HG03060 (cell line): ENCODE results near the gene NUCB1.
"Not testable (repeated sequence)": the region's sequence is repeated elsewhere in the genome, so short reads cannot be mapped to it uniquely, and the experiment has no call there.

ENCODE experiments used
- ATAC-seq: cut with Tn5 transposase; IDR thresholded peaks from one replicate; pipeline ENCODE4 v1.9.1; 2021; ENCODE audit warnings: low read depth, moderate number of reproducible peaks; ENCODE audit not compliant: unreplicated experiment

Gene NUCB1

DNA sequence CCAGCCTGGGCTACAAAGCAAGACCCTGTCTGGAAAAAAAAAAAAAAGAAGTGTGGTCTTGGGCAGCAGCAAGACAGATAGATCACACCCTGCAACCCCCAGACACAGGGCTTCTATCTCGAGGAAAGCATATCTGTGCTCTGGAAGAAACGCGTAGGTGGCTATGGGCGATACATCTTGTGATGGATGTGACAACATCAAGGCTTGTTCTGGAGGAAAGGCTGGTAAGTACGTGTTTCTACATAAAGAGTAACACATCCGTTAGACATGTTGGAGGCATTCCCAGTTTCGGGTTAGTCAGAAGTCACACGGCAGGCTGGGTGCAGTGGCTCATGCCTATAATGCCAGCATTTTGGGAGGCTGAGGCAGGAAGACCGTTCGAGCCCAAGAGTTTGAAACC is 26.8 kb downstream of the NUCB1 start:
- no peak for ATAC-seq

DNA sequence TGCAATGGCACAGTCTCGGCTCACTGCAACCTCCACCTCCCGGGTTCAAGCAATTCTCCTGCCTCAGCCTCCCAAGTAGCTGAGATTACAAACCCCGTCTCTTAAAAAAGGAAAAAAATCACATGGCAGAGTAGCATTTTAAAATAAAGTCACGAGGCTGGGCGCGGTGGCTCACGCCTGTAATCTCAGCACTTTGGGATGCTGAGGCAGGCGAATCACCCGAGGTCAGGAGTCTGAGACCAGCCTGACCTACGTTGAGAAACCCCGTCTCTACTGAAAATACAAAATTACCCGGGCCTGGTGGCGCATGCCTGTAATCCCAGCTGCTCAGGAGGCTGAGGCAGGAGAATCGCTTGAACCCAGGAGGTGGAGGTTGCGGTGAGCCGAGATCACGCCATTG is 27.6 kb downstream of the NUCB1 start:
- ATAC-seq: not testable (repeated sequence)

DNA sequence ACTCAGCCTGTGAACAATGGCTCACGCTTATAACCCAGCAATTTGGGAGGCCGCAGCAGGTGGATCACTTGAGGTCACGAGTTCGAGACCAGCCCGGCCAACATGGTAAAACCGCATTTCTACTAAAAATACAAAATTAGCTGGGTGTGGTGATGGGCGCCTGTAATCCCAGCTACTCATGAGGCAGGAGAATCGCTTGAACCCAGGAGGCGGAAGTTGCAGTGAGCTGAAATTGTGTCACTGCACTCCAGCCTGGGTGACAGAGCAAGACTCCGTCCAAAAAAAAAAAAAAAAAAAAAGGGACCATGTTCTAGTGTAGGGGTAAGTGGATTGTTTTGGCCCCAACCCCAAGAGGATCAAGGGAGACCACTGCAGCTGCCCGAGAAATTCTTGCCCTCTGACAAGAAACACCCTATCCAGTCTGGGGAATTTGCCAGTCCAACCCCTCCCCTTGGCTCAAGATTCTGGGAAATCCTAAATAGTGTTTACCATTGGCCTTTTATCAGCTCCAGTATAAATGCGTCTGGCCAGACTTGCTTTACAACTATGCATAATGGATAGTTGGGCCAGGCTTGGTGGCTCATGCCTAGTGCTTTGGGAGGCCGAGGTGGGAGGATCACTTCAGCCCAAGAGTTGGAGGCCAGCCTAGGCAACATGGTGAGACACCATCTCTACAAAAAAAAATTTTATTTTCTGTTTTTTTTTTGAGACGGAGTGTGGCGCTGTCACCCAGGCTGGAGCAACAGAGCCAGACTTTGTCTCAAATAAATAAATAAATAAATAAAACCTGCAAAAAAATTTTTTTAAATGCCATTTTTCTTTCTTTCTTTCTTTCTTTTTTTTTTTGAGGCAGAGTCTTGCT is 28.3 kb downstream of the NUCB1 start:
- ATAC-seq: no peak

DNA sequence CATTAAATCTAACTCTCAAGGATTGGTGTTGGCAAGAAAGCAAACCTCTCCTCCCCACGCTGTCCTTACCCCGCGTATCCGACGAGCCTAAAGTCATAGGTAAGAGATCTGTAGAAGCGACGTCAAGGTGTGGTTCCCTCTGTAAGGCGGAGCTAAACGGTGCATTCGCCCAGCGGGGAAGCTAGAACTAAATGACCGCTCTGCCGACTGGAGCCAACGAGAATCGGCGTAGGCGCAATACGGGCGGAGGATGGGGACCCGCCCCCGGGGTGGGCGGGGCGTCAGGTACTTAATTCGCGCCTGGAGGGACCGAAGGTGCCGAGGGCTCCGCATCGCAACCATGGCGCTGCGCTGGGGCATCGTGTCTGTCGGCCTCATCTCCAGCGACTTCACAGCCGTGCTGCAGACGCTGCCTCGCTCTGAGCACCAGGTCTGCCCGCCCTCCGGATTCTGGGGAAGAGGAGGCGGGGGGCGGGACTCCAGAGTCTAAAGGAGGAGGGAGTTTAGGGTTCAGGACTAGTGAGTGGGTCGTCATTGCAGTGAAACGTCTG is 33.3 kb downstream of the NUCB1 start, which contains the start of gene DHDH:
Gene DHDH (plus strand): TSS at position 318 of the 551 bp plus-strand sequence. CDS start 23 bp downstream, at position 341.
- ATAC-seq: no peak

DNA sequence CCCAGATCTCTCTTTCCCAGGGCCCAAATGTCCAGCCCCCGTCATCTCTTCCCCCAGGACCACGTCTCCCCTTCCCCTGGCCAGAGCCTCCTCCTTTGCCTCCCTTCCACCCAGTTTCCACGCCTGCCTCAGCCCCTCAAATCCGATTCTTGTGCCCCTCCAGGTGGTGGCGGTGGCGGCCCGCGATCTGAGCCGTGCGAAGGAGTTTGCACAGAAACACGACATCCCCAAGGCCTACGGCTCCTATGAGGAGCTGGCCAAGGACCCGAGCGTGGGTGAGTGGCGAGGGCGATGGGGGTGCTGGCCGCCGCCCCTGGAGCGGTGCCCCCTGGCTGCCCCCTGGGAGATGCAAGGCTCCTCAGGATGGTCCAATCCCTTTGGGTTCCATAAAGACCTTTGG is 34.7 kb downstream of the NUCB1 start:
- ATAC-seq: no peak

DNA sequence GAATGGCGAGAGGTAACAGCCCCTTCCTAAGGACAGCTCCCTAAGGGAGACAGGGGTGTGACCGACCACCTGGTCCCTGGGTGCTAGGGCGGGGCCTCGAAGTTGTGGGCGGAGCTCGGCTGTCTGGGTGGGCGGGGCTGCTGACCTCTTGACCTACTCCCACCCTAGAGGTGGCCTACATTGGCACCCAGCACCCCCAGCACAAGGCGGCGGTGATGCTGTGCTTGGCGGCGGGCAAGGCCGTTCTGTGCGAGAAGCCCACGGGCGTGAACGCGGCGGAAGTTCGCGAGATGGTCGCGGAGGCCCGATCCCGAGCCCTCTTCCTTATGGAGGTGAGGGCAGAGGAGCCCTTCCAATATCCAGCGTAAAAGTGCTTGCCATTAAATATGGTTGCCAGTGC is 35.8 kb downstream of the NUCB1 start:
- ATAC-seq: no peak

DNA sequence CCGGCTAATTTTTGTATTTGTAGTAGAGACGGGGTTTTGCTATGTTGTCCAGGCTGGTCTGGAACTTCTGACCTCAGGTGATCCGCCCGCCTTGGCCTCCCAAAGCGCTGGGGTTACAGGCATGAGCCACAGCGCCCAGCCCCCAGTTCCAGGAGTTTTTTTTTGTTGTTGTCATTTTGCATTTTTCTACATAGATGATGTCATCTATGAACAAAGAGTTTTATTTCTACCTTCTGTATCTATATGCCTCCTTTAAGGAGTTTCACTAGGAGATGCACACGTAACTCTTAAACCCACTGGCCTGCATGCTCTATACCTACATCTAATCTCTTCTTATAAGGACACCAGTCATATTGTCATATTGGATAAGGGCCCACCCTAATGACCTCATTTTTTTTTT is 38.1 kb downstream of the NUCB1 start:
- no peak for ATAC-seq

DNA sequence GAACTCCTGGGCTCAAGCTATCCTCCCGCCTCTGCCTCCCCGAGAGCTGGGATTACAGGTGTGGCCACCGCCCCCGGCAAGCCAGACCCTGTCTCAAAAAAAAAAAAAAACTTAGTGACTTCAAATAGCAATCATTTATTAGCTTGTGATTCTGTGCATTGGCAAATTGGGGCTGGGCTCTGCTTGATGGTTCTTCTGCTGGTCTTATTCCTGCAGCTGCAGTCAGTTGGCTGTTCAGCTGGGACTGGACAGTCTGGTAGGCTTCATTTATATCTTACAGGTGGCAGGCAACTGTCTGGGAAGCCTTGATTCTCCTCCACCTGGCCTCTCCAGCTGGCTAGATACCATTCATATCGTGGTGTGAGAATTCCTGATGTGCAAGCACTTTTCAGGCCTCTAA is 40.8 kb downstream of the NUCB1 start:
- no peak for ATAC-seq

DNA sequence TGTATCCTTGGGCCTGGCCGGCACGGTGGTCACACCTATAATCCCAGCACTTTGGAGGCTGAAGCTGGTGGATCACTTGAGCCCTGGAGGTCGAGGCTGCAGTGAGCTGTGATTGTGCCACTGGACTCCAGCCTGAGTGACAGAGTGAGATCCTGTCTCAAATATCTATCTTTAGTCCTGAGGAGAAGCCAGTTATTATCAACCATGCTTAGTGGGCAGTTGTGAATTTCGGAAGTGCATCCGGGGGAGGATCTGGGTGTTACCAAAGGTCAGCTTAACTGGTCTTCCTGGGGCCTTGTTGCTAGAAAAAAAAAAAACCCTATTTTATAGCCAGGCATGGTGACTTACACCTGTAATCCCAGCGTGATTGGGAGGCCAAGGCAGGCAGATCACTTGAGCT is 43.0 kb downstream of the NUCB1 start:
- ATAC-seq: no peak

DNA sequence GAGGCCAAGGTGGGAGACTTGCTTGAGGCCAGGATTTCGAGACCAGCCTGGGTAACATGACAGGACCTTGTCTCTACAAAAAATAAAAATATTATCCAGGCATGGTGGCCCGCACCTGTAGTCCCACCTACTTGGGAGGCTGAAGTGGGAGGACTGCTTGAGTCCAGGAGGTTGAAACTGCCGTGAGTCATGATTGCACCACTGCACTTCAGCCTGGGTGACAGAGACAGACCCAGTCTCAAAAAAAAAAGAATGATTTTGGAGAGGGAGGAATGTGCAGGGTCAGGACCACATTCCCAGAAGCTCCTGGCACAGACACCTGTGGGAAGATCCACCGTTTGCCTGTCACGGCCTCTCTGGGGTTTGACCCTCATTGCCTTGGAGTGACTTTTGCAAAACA is 45.3 kb downstream of the NUCB1 start:
- ATAC-seq: no peak

DNA sequence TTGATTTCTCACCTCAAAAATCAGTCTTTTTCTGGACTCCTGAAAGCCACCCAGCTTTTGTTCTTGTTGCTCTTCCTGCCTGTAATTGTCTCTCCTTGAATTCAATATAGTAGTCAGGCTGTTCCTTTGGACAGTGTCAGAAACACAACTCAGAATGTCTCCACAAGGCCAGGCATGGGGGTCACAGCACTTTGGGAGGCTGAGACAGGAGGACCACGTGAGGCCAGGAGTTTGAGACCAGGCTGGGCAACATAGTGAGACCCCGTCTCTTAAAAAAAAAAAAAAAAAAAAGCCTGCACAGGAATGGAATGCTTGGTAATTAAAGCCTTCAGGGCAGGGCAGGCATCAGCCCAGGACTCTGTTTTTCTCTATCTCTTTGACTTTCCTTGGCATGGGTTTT is 45.7 kb downstream of the NUCB1 start:
- ATAC-seq: no peak

DNA sequence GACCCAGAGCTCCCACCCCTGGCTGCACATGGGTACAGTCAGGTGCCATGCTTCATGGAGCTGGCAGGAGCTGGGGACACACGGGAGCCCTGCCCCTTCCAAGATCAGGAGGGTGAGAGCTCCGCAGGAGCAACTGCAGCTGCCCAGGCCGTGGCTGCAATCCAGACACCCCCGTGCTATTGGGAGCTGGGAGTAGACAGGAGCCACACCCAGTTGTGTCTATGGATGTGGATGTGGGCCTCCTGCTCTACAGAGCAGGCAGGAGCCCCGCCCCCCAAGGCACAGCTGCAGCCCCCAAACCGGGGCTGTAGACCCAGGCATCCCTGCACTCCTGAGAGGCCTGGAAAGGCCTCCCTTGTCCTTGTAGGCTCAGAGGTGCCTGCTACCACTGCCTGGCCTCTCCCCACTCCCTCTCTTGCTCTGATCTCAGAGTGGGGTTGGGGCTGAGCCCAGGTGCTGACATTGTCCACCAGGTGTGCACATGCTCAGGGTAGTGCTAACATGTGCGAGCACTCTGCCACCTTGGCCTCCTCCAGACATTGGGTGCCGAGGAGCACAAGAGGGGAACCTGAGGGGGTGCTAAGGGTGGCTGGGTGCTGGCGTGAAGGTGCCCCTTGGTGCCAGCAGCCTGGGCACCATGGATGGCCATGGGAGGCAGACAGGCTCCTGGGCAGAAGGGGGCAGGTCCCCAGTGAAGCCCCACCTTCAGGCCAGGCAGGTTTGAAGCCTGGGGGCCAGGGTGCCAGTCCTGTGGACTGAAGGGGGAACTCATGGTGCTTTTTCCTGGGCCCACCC is 46.5 kb downstream of the NUCB1 start:
- no peak for ATAC-seq

DNA sequence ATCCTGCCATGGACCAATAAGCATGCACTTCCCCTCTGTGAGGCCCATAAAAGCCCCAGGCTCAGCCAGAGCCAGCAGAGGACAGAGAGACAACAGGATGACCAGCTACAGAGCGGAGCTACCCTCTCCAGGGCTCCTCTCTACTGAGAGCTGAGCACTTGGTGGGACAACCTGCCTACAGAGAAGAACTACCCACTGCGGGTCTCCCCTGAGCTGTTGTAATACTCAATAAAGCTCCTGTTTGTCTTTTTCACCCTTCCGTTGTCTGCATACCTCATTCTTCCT is 47.1 kb downstream of the NUCB1 start:
- no peak for ATAC-seq

DNA sequence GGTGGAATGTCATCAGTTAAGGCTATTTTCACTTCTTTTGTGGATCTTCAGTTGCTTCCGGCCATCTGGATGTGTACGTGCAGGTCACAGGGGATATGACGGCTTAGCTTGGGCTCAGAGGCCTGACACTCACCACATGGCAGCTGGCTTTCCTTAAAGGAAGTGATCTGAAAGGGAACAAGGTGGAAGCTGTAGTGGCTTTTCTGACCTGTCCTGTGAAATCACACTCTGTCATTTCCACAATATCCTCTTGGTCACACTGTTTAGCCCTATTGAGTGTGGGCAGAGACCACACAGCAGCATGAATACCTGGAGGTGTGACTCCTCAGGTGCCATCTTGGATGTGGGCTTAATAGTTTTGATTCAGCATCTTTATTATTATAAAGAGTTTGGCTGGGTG is 50.0 kb downstream of the NUCB1 start:
- no peak for ATAC-seq

DNA sequence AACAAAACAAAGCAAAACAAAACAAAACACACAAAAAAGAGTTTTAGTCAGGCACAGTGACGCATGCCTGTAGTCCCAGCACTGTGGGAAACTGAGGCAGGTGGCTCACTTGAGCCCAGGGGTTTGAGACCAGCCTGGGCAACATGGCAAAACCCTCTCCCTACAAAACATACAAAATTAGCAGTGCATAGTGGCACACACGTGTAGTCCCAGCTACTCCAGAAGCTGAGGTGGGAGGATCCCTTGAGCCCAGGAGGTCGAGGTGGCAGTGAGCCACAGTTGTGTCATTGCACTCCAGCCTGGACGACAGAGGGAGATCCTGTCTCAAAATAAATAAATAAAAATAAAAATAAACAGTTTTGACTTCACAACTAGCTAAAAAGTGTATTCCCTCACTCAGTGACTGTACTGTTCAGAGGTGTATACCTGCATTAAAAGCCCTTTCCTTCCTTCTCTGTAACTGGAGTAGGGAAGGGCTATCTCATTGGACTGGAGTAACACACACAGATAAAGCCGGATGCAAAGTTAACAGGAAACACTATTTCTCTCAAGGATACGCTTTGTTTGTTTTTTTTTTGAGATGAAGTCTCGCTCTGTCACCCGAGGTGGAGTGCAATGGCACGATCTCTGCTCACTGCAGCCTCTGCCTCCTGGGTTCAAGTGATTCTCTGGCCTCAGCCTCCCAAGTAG is 50.9 kb downstream of the NUCB1 start:
- no peak for ATAC-seq

DNA sequence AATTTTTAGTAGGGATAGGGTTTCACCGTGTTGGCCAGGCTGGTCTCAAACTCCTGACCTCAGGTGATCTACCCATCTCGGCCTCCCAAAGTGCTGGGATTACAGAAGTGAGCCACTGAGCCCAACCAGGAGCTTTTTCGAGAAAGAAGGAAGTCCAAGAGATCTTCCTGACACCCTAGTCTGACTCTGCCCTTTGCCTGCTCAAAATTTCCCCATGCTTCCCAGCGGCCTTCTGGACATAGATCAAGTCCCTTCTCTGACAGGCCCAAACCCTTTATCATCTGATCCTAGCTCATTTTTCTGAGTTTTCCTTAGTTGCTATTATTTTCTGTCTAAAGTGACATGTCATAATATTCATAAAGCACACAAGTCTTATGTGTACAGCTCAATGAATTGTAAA is 53.0 kb downstream of the NUCB1 start:
- no peak for ATAC-seq

DNA sequence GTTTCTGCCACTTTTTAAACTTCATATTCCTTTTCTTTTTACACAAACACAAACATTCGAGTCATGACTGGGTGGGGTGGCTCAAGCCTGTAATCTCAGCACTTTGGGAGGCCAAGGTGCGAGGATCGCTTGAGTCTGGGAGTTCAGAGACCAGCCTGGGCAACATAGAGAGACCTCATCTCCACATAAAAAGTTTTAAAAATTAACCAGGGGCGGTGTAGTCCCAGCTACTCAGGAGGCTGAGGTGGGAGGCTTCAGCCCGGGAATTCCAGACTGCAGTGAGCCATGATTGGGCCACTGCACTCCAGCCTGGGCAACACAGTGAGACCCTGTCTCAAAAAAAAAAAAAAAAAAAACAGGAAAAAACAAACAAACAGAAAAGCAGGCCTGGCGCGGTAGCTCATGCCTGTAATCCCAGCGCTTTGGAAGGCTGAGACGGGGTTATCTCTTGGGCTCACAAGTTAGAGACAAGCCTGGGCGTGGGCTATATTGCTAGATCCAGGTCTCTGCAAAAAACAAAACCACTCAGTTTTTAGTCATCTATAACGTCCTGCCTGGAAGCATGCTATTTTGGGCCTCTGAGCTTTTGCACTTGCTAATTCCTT is 54.0 kb downstream of the NUCB1 start:
- ATAC-seq: no peak

DNA sequence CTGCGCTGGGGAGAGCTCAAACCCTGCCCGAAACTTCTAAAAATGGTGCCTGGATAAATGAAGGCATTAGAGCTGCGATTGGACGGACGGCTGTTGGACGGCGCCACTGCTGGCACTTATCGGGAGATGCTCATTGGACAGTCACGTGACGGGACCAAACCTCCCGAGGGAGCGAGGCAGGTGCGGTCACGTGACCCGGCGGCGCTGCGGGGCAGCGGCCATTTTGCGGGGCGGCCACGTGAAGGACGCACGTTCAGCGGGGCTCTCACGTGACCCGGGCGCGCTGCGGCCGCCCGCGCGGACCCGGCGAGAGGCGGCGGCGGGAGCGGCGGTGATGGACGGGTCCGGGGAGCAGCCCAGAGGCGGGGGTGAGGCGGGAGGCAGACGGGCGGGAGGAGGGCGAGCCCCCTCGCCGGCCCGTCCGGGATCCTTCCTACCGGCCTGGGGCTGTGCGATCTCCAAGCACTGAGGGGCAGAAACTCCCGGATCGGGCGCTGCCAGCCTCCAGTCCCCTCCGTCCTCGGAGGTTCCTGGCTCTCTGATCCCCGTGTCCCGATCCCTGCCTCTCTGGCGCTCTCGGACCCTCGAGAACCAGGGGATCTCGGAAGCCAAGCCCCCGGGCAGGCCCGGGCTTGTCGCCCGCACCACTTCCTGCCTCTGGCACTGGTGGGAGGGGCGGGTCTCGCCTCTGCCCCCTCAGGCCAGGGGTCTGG is 54.6 kb downstream of the NUCB1 start, which contains the start of gene BAX:
Gene BAX (plus strand): TSS at position 281 of the 713 bp plus-strand sequence. CDS start 54 bp downstream, at position 335.
- ATAC-seq: peak; percentile 64

DNA sequence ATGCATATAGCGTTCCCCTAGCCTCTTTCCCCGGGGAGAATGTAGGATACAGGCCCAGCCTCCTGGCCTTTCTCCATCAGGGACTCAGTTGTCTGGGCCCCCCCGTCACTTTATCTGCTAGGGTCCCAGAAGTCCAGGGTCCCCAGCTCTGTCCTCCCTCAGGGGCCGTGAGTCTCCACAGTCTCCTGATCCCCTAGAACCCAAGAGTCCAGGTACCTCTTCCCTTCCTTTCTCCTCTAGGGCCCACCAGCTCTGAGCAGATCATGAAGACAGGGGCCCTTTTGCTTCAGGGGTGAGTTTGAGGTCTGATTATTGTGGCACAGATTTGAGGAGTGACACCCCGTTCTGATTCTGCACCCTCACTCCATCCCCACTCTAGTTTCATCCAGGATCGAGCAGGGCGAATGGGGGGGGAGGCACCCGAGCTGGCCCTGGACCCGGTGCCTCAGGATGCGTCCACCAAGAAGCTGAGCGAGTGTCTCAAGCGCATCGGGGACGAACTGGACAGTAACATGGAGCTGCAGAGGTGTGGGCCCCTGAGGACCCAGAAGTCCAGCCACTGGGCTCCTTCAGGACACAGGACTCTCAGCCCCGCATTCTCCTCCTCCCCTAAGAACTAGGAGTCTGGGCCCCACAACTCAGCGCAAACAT is 55.3 kb downstream of the NUCB1 start:
- ATAC-seq: no peak
